Ovary (tissue), 3 donors: ENCODE measurements around the gene RCOR3.

Experiments
- EP300 ChIP-seq: sonication (generic); formaldehyde crosslinking; IDR thresholded peaks from one replicate; pipeline ENCODE4 v1.6.1; 2017; ENCODE audit warnings: antibody characterized with exemption
- POLR2A ChIP-seq: fragments of 450-650 bp; IDR thresholded peaks from one replicate; pipeline ENCODE4 v1.6.1; 2017; ENCODE audit warnings: antibody characterized with exemption, mild to moderate bottlenecking, moderate library complexity
- TF ChIP-seq, protein P1 (sequence below), 3 donors: fragments of 450-650 bp in 2 of 3; fragments of 200-600 bp in 1 of 3; IDR thresholded peaks; one replicate each; pipeline versions ENCODE4 v1.5.1 to v1.8.0; 2016 to 2022; ENCODE audit warnings: antibody characterized with exemption in 3 of 3, mild to moderate bottlenecking in 1 of 3
- donor health status: DM: no; HTN: no; CAD: no.

GRCh38 chr1:211282023-211282373 lies 22.8 kb downstream of the RCOR3 start:
- TF ChIP-seq, protein P1, sequence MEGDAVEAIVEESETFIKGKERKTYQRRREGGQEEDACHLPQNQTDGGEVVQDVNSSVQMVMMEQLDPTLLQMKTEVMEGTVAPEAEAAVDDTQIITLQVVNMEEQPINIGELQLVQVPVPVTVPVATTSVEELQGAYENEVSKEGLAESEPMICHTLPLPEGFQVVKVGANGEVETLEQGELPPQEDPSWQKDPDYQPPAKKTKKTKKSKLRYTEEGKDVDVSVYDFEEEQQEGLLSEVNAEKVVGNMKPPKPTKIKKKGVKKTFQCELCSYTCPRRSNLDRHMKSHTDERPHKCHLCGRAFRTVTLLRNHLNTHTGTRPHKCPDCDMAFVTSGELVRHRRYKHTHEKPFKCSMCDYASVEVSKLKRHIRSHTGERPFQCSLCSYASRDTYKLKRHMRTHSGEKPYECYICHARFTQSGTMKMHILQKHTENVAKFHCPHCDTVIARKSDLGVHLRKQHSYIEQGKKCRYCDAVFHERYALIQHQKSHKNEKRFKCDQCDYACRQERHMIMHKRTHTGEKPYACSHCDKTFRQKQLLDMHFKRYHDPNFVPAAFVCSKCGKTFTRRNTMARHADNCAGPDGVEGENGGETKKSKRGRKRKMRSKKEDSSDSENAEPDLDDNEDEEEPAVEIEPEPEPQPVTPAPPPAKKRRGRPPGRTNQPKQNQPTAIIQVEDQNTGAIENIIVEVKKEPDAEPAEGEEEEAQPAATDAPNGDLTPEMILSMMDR (IDR thresholded peaks at IDR 0.05): no peak
- TF ChIP-seq POLR2A: no peak
- TF ChIP-seq EP300: no peak
